Measurements from ENCODE around the gene CTCF. TPM values are rescaled to one million over a fixed set of nuclear protein-coding genes. Genes with fewer than 3 reads are reported as not detected.

The CTCF gene
- total RNA-seq, 1 donor from 2014 or later: 25.6 TPM

Other genes with a start within 250 kb of the CTCF start
- not detected for gene KCTD19, start 235.8 kb upstream of the CTCF start, total RNA-seq
- gene LRRC36, start 235.7 kb upstream of the CTCF start, total RNA-seq: not detected
- 9.6 TPM for gene TPPP3, start 169.0 kb upstream of the CTCF start, total RNA-seq
- 4.6 TPM for gene ZDHHC1, start 146.0 kb upstream of the CTCF start, total RNA-seq
- 0.27 TPM for gene HSD11B2, start 131.4 kb upstream of the CTCF start, total RNA-seq
- gene ATP6V0D1, start 81.4 kb upstream of the CTCF start, total RNA-seq: 58.8 TPM
- gene AGRP, start 79.0 kb upstream of the CTCF start, total RNA-seq: not detected
- 102 TPM for gene RIPOR1, start 33.7 kb upstream of the CTCF start, total RNA-seq
- gene CARMIL2, start 82.6 kb downstream of the CTCF start, total RNA-seq: 0.40 TPM
- 9.3 TPM for gene ACD, start 97.7 kb downstream of the CTCF start, total RNA-seq
- 3.4 TPM for gene PARD6A, start 98.4 kb downstream of the CTCF start, total RNA-seq
- 8.5 TPM for gene ENKD1, start 104.2 kb downstream of the CTCF start, total RNA-seq
- 5.6 TPM for gene C16orf86, start 104.3 kb downstream of the CTCF start, total RNA-seq
- gene GFOD2, start 156.8 kb downstream of the CTCF start, total RNA-seq: 10.7 TPM
- 16.4 TPM for gene RANBP10, start 244.0 kb downstream of the CTCF start, total RNA-seq
- 0.51 TPM for gene TSNAXIP1, start 244.4 kb downstream of the CTCF start, total RNA-seq